H1 (cell line): ENCODE results near the gene PLEKHG2. TPM values are rescaled to one million over a fixed set of nuclear protein-coding genes. Genes with fewer than 3 reads are reported as not detected.

ENCODE experiments used
- CTCF ChIA-PET: fragments of 300-600 bp; sonication (Branson Sonifier 250); formaldehyde crosslinking; loops from one replicate; lab custom pipeline; 2021; ENCODE audit not compliant: partially characterized antibody; lab: Charles Lee
- POLR2A ChIA-PET: fragments of 300-600 bp; sonication (Branson Sonifier 250); formaldehyde crosslinking; loops from one replicate; lab custom pipeline; 2021; ENCODE audit warnings: inconsistent platforms; ENCODE audit not compliant: partially characterized antibody; lab: Charles Lee
- DNase-seq, 2 experiments: peaks; one replicate each; pipeline versions ENCODE4 v3.0.0 to v3.0.0-alpha.2; 2010 to 2022; ENCODE audit warnings: low spot score in 2 of 2, low read depth in 1 of 2, mixed read lengths in 1 of 2
- FAIRE-seq: peaks from 2 replicates; lab custom pipeline; 2011; peaks lifted over from hg19 to GRCh38; lab: Jason Lieb, UNC
- H2AFZ ChIP-seq: 2 replicates; pipeline ENCODE4 v1.8.1; 2012; ENCODE audit warnings: low read length, inconsistent platforms
- H2AK5ac ChIP-seq: 2 replicates; pipeline ENCODE4 v1.6.1; 2013; ENCODE audit warnings: low read depth, low read length
- H2BK120ac ChIP-seq: replicated peaks from 2 replicates; pipeline ENCODE3; 2013; ENCODE audit warnings: low read depth, low read length, inconsistent platforms
- H2BK12ac ChIP-seq: 2 replicates; pipeline ENCODE4 v1.6.1; 2013; ENCODE audit warnings: low read depth, low read length
- H2BK15ac ChIP-seq: 2 replicates; pipeline ENCODE4 v1.6.1; 2013; ENCODE audit warnings: low read length
- H2BK20ac ChIP-seq: 2 replicates; pipeline ENCODE4 v1.6.1; 2013; ENCODE audit warnings: low read length
- H2BK5ac ChIP-seq: 2 replicates; pipeline ENCODE4 v1.6.1; 2013; ENCODE audit warnings: low read depth, low read length
- H3K14ac ChIP-seq: 2 replicates; pipeline ENCODE4 v1.6.1; 2013; ENCODE audit warnings: inconsistent platforms; ENCODE audit not compliant: insufficient read length
- H3K18ac ChIP-seq: 2 replicates; pipeline ENCODE4 v1.6.1; 2013; ENCODE audit warnings: low read length; ENCODE audit errors: extremely low read depth
- H3K23ac ChIP-seq: 2 replicates; pipeline ENCODE4 v1.6.1; 2013; ENCODE audit warnings: inconsistent platforms; ENCODE audit not compliant: insufficient read length
- H3K23me2 ChIP-seq: 2 replicates; pipeline ENCODE4 v1.6.1; 2013; ENCODE audit warnings: low read depth, low read length
- H3K27ac ChIP-seq: 2 replicates; pipeline ENCODE4 v1.6.1; 2011; ENCODE audit warnings: low read depth, low read length, inconsistent platforms
- H3K27me3 ChIP-seq, 4 experiments: replicated peaks in 1 of 4; 1 replicate in 1 of 4; 2 replicates in 3 of 4; pipeline versions ENCODE4 v1.6.1 to v1.8.1; 2011 to 2013; ENCODE audit warnings: low read length in 3 of 4, mild to moderate bottlenecking in 3 of 4, inconsistent platforms in 2 of 4, mixed read lengths in 2 of 4, moderate library complexity in 1 of 4; ENCODE audit not compliant: control insufficient read depth in 3 of 4, insufficient read depth in 3 of 4; ENCODE audit errors: extremely low read depth in 1 of 4
- H3K36me3 ChIP-seq, 4 experiments: 2 replicates each; pipeline versions ENCODE4 v1.6.1 to v1.8.1; 2011 to 2013; ENCODE audit warnings: mild to moderate bottlenecking in 4 of 4, low read length in 3 of 4, moderate library complexity in 2 of 4, control low read depth in 1 of 4, inconsistent platforms in 1 of 4; ENCODE audit not compliant: insufficient read depth in 4 of 4, control insufficient read depth in 2 of 4
- H3K4ac ChIP-seq: replicated peaks from 2 replicates; pipeline ENCODE3; 2013; ENCODE audit warnings: low read length, low read depth, mixed read lengths, inconsistent platforms; ENCODE audit not compliant: insufficient read length
- H3K4me1 ChIP-seq, 4 experiments: replicated peaks in 1 of 4; 1 replicate in 1 of 4; 2 replicates in 3 of 4; pipeline versions ENCODE4 v1.6.1 to v1.8.1; 2011 to 2013; ENCODE audit warnings: low read length in 3 of 4, inconsistent platforms in 2 of 4, mixed read lengths in 1 of 4; ENCODE audit not compliant: insufficient read depth in 4 of 4, control insufficient read depth in 3 of 4
- H3K4me2 ChIP-seq, 2 experiments: 2 replicates each; pipeline versions ENCODE4 v1.6.1 to v1.8.1; 2011 to 2013; ENCODE audit warnings: low read depth in 2 of 2, low read length in 2 of 2, control low read depth in 1 of 2, inconsistent platforms in 1 of 2, mild to moderate bottlenecking in 1 of 2; ENCODE audit not compliant: insufficient read depth in 1 of 2
- H3K4me3 ChIP-seq, 4 experiments: fragments of 200-600, 300-600 bp in 1 of 4; sonication (generic), shearing (Covaris generic), sonication (Bioruptor Twin) in 1 of 4; 2 replicates each; pipeline versions ENCODE4 v1.5.1 to v1.8.1; 2011 to 2016; ENCODE audit warnings: low read length in 4 of 4, low read depth in 3 of 4, control low read depth in 2 of 4, inconsistent platforms in 2 of 4, mild to moderate bottlenecking in 2 of 4, mixed read lengths in 1 of 4, moderate library complexity in 1 of 4; ENCODE audit not compliant: insufficient read depth in 2 of 4; ENCODE audit errors: extremely low read depth in 1 of 4
- H3K56ac ChIP-seq: replicated peaks from 2 replicates; pipeline ENCODE3; 2013; ENCODE audit warnings: low read depth, mild to moderate bottlenecking, mixed read lengths, low read length, inconsistent platforms; ENCODE audit not compliant: insufficient read length
- H3K79me1 ChIP-seq: 2 replicates; pipeline ENCODE4 v1.6.1; 2013; ENCODE audit warnings: low read depth, low read length, control low read depth
- H3K79me2 ChIP-seq, 2 experiments: 2 replicates each; pipeline versions ENCODE4 v1.6.1 to v1.8.1; 2012 to 2013; ENCODE audit warnings: low read length in 2 of 2, mild to moderate bottlenecking in 2 of 2, inconsistent platforms in 1 of 2; ENCODE audit not compliant: insufficient read depth in 2 of 2, control insufficient read depth in 1 of 2
- H3K9ac ChIP-seq, 4 experiments: replicated peaks in 1 of 4; 1 replicate in 1 of 4; 2 replicates in 3 of 4; pipeline versions ENCODE4 v1.6.1 to v1.8.1; 2011 to 2013; ENCODE audit warnings: low read depth in 3 of 4, low read length in 3 of 4, control low read depth in 2 of 4, mild to moderate bottlenecking in 2 of 4, moderate library complexity in 2 of 4, inconsistent platforms in 1 of 4; ENCODE audit errors: extremely low read depth in 1 of 4
- H3K9me3 ChIP-seq, 2 experiments: 2 replicates each; pipeline versions ENCODE4 v1.6.1 to v1.8.1; 2012 to 2013; ENCODE audit warnings: mild to moderate bottlenecking in 2 of 2, moderate library complexity in 2 of 2, control low read depth in 1 of 2, inconsistent platforms in 1 of 2, low read depth in 1 of 2, low read length in 1 of 2, mixed read lengths in 1 of 2; ENCODE audit not compliant: insufficient read depth in 2 of 2
- H4K20me1 ChIP-seq, 2 experiments: replicated peaks in 1 of 2; 2 replicates each; pipeline versions ENCODE3 to v1.8.1; 2011 to 2013; ENCODE audit warnings: inconsistent platforms in 2 of 2, low read length in 2 of 2, mild to moderate bottlenecking in 1 of 2; ENCODE audit not compliant: insufficient read depth in 2 of 2, control insufficient read depth in 1 of 2
- H4K5ac ChIP-seq: 2 replicates; pipeline ENCODE4 v1.6.1; 2013; ENCODE audit warnings: low read length, low read depth, mixed read lengths, inconsistent platforms; ENCODE audit not compliant: insufficient read length
- H4K8ac ChIP-seq: 2 replicates; pipeline ENCODE4 v1.8.0; 2013; ENCODE audit warnings: mild to moderate bottlenecking, moderate library complexity, low read length, inconsistent platforms; ENCODE audit not compliant: insufficient read depth; ENCODE audit errors: extremely low read depth
- H4K91ac ChIP-seq: replicated peaks from 2 replicates; pipeline ENCODE3; 2013; ENCODE audit warnings: low read length, mixed read lengths, inconsistent platforms; ENCODE audit not compliant: insufficient read length
- KDM5A ChIP-seq: fragments of 200-600 bp; IDR thresholded peaks from 2 replicates; pipeline ENCODE4 v1.7.1; 2012; ENCODE audit warnings: mild to moderate bottlenecking, low read length, inconsistent platforms, mixed read lengths
- POLR2AphosphoS5 ChIP-seq: IDR thresholded peaks from 2 replicates; pipeline ENCODE4 v1.6.1; 2011; ENCODE audit warnings: low read depth, low read length
- WGBS, 2 experiments: shearing (Covaris generic) in 1 of 2; methylation state at CpG; one replicate each; pipeline versions ENCODE4 v1.1.6 to v1.1.7; 2013 to 2015; ENCODE audit warnings: low lambda C conversion rate in 2 of 2, mixed read lengths in 2 of 2, inconsistent platforms in 1 of 2, low coverage in 1 of 2, missing lambda C conversion rate in 1 of 2; ENCODE audit not compliant: insufficient replicate concordance in 2 of 2, insufficient coverage in 1 of 2, insufficient read length in 1 of 2; ENCODE audit errors: extremely low coverage in 1 of 2, missing lambda C conversion rate in 1 of 2; 5-methylcytosine and 5-hydroxymethylcytosine counted together
- polyA plus RNA-seq, 7 experiments: library from polyadenylated mRNA; depleted of rRNA in 3 of 7; stranded (reverse) in 5 of 7; unstranded in 2 of 7; fragments of >200 nt in 5 of 7; fragments of 200-250 nt in 2 of 7; gene quantifications; 1 replicate in 5 of 7; 2 replicates in 1 of 7; 4 replicates in 1 of 7; pipeline versions ENCODE4 v1.2.1 to v1.2.3, GENCODE V29; 2011 to 2013; ENCODE audit warnings: missing spikeins in 2 of 7, mixed read lengths in 2 of 7
- total RNA-seq: library from RNA; stranded (reverse); fragmentation: NEBNext Ultra II Directional; extraction: Animal tissue kit (Norgen Biotek cat#: 25700); gene quantifications from 2 replicates; pipeline ENCODE4 v1.2.1, GENCODE V29; 2021

Gene PLEKHG2
- total and polyA plus RNA-seq, 2 of the 8 experiments (the other 6 are each of a cell fraction or from before 2014, with no cell fraction given), result 16.9 to 65.7 TPM

DNA sequence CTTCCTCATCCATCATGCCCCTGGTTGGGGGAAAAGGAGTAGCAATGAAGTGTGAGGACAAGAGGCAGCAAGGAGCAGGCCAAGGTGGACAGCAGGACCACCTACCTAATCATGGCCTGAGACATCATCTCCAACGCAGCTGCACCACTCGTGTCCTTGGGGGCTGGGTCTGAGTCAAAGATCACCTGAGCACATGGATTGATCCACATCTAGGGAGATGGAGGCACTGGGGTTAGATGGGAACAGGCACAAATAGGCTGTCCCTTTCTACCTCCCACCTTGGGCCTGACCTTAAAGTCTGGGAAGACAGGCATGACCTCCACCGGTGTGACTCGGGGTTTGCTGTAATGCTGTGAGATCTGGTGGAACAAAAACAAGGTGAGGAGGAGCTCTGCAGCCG is 23.8 kb upstream of the PLEKHG2 start:
- no peak overlapping the region for H3K14ac ChIP-seq
- no peak overlapping the region for H2BK12ac ChIP-seq
- no peak overlapping the region for H3K18ac ChIP-seq
- H2AFZ ChIP-seq, result no peak overlapping the region
- no peak overlapping the region for H3K23ac ChIP-seq
- H4K8ac ChIP-seq, result no peak overlapping the region
- TF ChIP-seq POLR2AphosphoS5 (peak; percentile 59), KDM5A (no peak)
- CTCF ChIA-PET, result interaction anchor here (1.1 to 3.7 kb wide), 3 partner anchors 9 to 36 kb away, joined by 3 to 13 read pairs (median 4); partner anchors contain the start of gene PLEKHG2
- H2BK20ac ChIP-seq, result no peak overlapping the region
- no peak overlapping the region for H3K4ac ChIP-seq
- H2BK5ac ChIP-seq, result no peak overlapping the region
- peaks cover 2% of the 10 kb centered on the region; the same call in 1 of the 2 replicates for H3K23me2 ChIP-seq
- H3K9ac ChIP-seq, result no peak overlapping the region
- no peak overlapping the region for H3K4me3 ChIP-seq
- peaks cover 5% of the 10 kb centered on the region for H3K79me1 ChIP-seq
- peaks cover 0 to 14% of the 10 kb centered on the region in 2 experiments; a peak in 2 of 4 replicates for H3K79me2 ChIP-seq
- WGBS, 2 experiments, result 96% methylated on average over 5 of the region's 5 CpGs; no CpG with 5 or more reads in 1 of the 2 experiments
- H3K9me3 ChIP-seq, result no peaks in the 10 kb centered on the region
- H4K20me1 ChIP-seq, result peaks cover 0 to 7% of the 10 kb centered on the region in 2 experiments
- H4K5ac ChIP-seq, result no peak overlapping the region
- DNase-seq, result no peak
- POLR2A ChIA-PET, result interaction anchor here (1.0 to 12.2 kb wide), 10 partner anchors 9 to 92 kb away, joined by 3 to 234 read pairs (median 8); partner anchors contain the start of genes RPS16, TIMM50 and ZFP36
- H4K91ac ChIP-seq, result no peak overlapping the region
- H2BK15ac ChIP-seq, result no peak overlapping the region
- H3K56ac ChIP-seq, result no peak overlapping the region
- peaks cover 2 to 16% (median 7%) of the 10 kb centered on the region in 4 experiments for H3K4me1 ChIP-seq
- FAIRE-seq, result no peak
- no peak overlapping the region for H2AK5ac ChIP-seq
- H3K4me2 ChIP-seq, result no peak overlapping the region
- no peaks in the 10 kb centered on the region for H3K27me3 ChIP-seq
- H3K27ac ChIP-seq, result no peak overlapping the region
- H3K36me3 ChIP-seq, result peaks cover 5 to 44% (median 18%) of the 10 kb centered on the region in 4 experiments; a peak in 6 of 8 replicates
- H2BK120ac ChIP-seq, result no peak overlapping the region
